HEK293 (cell line): ENCODE results near the gene POLK.

Source experiments
- CTCF ChIA-PET: fragments of 350-600 bp; formaldehyde crosslinking; extraction: SDS; loops from one replicate; lab custom pipeline; 2021; ENCODE audit warnings: antibody characterized with exemption; lab: Yijun Ruan, JAX
- POLR2A ChIA-PET: fragments of 300-600 bp; formaldehyde crosslinking; extraction: SDS; loops from one replicate; lab custom pipeline; 2020; ENCODE audit warnings: antibody characterized with exemption, inconsistent platforms; lab: Yijun Ruan, JAX
- H3K27ac ChIP-seq: fragments of 200-500 bp; sonication (Bioruptor generic); 2 replicates; pipeline ENCODE4 v1.5.1; 2014; ENCODE audit warnings: low read depth, low read length, control low read depth, inconsistent platforms; ENCODE audit errors: extremely low read depth
- H3K36me3 ChIP-seq, 2 experiments: fragments of 200-500 bp in 1 of 2; sonication (Bioruptor generic) in 1 of 2; 1 replicate in 1 of 2; 2 replicates in 1 of 2; pipeline ENCODE4 v1.5.1; 2014 to 2017; ENCODE audit warnings: inconsistent platforms in 2 of 2, low read length in 2 of 2; ENCODE audit not compliant: control insufficient read depth in 2 of 2, insufficient read depth in 1 of 2
- H3K4me1 ChIP-seq: fragments of 200-500 bp; sonication (Bioruptor generic); 2 replicates; pipeline ENCODE4 v1.5.1; 2014; ENCODE audit warnings: mild to moderate bottlenecking, low read length, inconsistent platforms; ENCODE audit not compliant: control insufficient read depth, insufficient read depth
- H3K4me3 ChIP-seq: 2 replicates; pipeline ENCODE4 v1.5.1; 2011; ENCODE audit warnings: low read depth, mild to moderate bottlenecking, control low read depth, low read length, moderate library complexity
- H3K9me3 ChIP-seq: fragments of 200-500 bp; sonication (Bioruptor generic); 2 replicates; pipeline ENCODE4 v1.5.1; 2014; ENCODE audit warnings: low read depth, low read length, inconsistent platforms; ENCODE audit not compliant: control insufficient read depth, insufficient read depth
- GFI1B ChIP-seq: fragments of 450-650 bp; formaldehyde crosslinking; IDR thresholded peaks from 2 replicates; pipeline ENCODE4 v1.5.1; 2016; ENCODE audit warnings: missing biosample characterization, missing genetic modification characterization
- KLF10 ChIP-seq: fragments of 450-650 bp; IDR thresholded peaks from 2 replicates; pipeline ENCODE4 v1.5.1; 2018; ENCODE audit warnings: missing biosample characterization, mild to moderate bottlenecking, missing genetic modification characterization
- OVOL3 ChIP-seq: fragments of 450-650 bp; formaldehyde crosslinking; IDR thresholded peaks from 2 replicates; pipeline ENCODE4 v1.5.1; 2016; ENCODE audit warnings: missing biosample characterization, missing genetic modification characterization
- PRDM1 ChIP-seq: fragments of 450-650 bp; formaldehyde crosslinking; IDR thresholded peaks from 2 replicates; pipeline ENCODE4; 2016; ENCODE audit warnings: missing biosample characterization, missing genetic modification characterization
- SCRT1 ChIP-seq: fragments of 450-650 bp; formaldehyde crosslinking; IDR thresholded peaks from 2 replicates; pipeline ENCODE4 v1.5.1; 2016; ENCODE audit warnings: missing biosample characterization, missing genetic modification characterization, borderline replicate concordance
- SP2 ChIP-seq: fragments of 450-650 bp; formaldehyde crosslinking; IDR thresholded peaks from 2 replicates; pipeline ENCODE4 v1.5.1; 2016; ENCODE audit warnings: missing biosample characterization, missing genetic modification characterization
- ZBTB21 ChIP-seq: fragments of 450-650 bp; formaldehyde crosslinking; IDR thresholded peaks from 2 replicates; pipeline ENCODE4 v1.5.1; 2017; ENCODE audit warnings: missing biosample characterization, missing genetic modification characterization
- ZBTB26 ChIP-seq: fragments of 450-650 bp; formaldehyde crosslinking; optimal IDR thresholded peaks from 2 replicates; pipeline ENCODE3; 2016; ENCODE audit warnings: missing biosample characterization, mild to moderate bottlenecking, missing genetic modification characterization
- ZBTB6 ChIP-seq: fragments of 450-650 bp; formaldehyde crosslinking; IDR thresholded peaks from 2 replicates; pipeline ENCODE4 v1.5.1; 2017; ENCODE audit warnings: missing biosample characterization, missing genetic modification characterization
- ZFHX2 ChIP-seq: fragments of 450-650 bp; formaldehyde crosslinking; conservative IDR thresholded peaks from 2 replicates; pipeline ENCODE4 v1.5.1; 2016; ENCODE audit warnings: missing biosample characterization, missing genetic modification characterization
- ZFP37 ChIP-seq: fragments of 450-650 bp; formaldehyde crosslinking; IDR thresholded peaks from 2 replicates; pipeline ENCODE4 v1.5.1; 2016; ENCODE audit warnings: missing biosample characterization, missing genetic modification characterization
- ZNF132 ChIP-seq: fragments of 450-650 bp; formaldehyde crosslinking; IDR thresholded peaks from 2 replicates; pipeline ENCODE4 v1.5.1; 2017; ENCODE audit warnings: missing biosample characterization, missing genetic modification characterization, borderline replicate concordance
- ZNF16 ChIP-seq: fragments of 450-650 bp; formaldehyde crosslinking; IDR thresholded peaks from 2 replicates; pipeline ENCODE4 v1.5.1; 2016; ENCODE audit warnings: low read depth, missing biosample characterization, missing genetic modification characterization
- ZNF175 ChIP-seq: fragments of 450-650 bp; formaldehyde crosslinking; IDR thresholded peaks from 2 replicates; pipeline ENCODE4 v1.5.1; 2016; ENCODE audit warnings: missing biosample characterization, missing genetic modification characterization
- ZNF2 ChIP-seq: fragments of 450-650 bp; formaldehyde crosslinking; IDR thresholded peaks from 2 replicates; pipeline ENCODE4 v1.5.1; 2016; ENCODE audit warnings: missing biosample characterization, missing genetic modification characterization
- ZNF280C ChIP-seq: fragments of 450-650 bp; formaldehyde crosslinking; IDR thresholded peaks from 2 replicates; pipeline ENCODE4 v1.5.1; 2016; ENCODE audit warnings: missing biosample characterization, missing genetic modification characterization
- ZNF366 ChIP-seq: fragments of 450-650 bp; formaldehyde crosslinking; conservative IDR thresholded peaks from 2 replicates; pipeline ENCODE4 v1.5.1; 2016; ENCODE audit warnings: missing biosample characterization, missing genetic modification characterization
- ZNF37A ChIP-seq: fragments of 450-650 bp; IDR thresholded peaks from 2 replicates; pipeline ENCODE4 v1.5.1; 2018; ENCODE audit warnings: missing biosample characterization, missing genetic modification characterization
- ZNF596 ChIP-seq: fragments of 450-650 bp; IDR thresholded peaks from 2 replicates; pipeline ENCODE4 v1.5.0; 2018; ENCODE audit warnings: missing biosample characterization, mild to moderate bottlenecking, missing genetic modification characterization, moderate library complexity
- ZNF639 ChIP-seq: fragments of 450-650 bp; formaldehyde crosslinking; IDR thresholded peaks from 2 replicates; pipeline ENCODE4 v1.5.1; 2016; ENCODE audit warnings: missing biosample characterization, missing genetic modification characterization
- ZNF677 ChIP-seq: fragments of 450-650 bp; IDR thresholded peaks from 2 replicates; pipeline ENCODE4 v1.5.0; 2018; ENCODE audit warnings: missing biosample characterization, mild to moderate bottlenecking, missing genetic modification characterization, moderate library complexity
- ZNF704 ChIP-seq: fragments of 450-650 bp; formaldehyde crosslinking; IDR thresholded peaks from 2 replicates; pipeline ENCODE4 v1.5.1; 2016; ENCODE audit warnings: missing biosample characterization, missing genetic modification characterization
- ZNF776 ChIP-seq: fragments of 450-650 bp; formaldehyde crosslinking; IDR thresholded peaks from 2 replicates; pipeline ENCODE4 v1.5.0; 2017; ENCODE audit warnings: missing biosample characterization, missing genetic modification characterization, borderline replicate concordance

The POLK gene

GRCh38 chr5:75612226-75612569 is 100.5 kb downstream of the POLK start:
- Histone ChIP-seq H3K27ac (no peak overlapping the region), H3K36me3 (no peaks in the 10 kb centered on the region), H3K4me1 (peaks cover 20% of the 10 kb centered on the region), H3K9me3 (no peaks in the 10 kb centered on the region), H3K4me3 (no peak overlapping the region)
- TF ChIP-seq ZBTB6 = no peak
- TF ChIP-seq ZFHX2 = 0 out of 2 replicates have a peak, but pooled peaks have one; percentile 0
- TF ChIP-seq ZFP37 (tag by site-specific recombination) = no peak
- ChIA-PET CTCF (no interaction called here), POLR2A (no interaction called here)

- H3K9me3 ChIP-seq = no peaks in the 10 kb centered on the region
- CTCF ChIA-PET = no interaction called here
- TF ChIP-seq ZNF677 (tag by site-specific recombination) = peak; percentile 38; the same call in 1 of the 2 replicates
- no peak for TF ChIP-seq SCRT1 (tag by site-specific recombination)
- TF ChIP-seq, all 188 proteins: peak for 1
- Histone ChIP-seq H3K36me3 (no peaks in the 10 kb centered on the region), H3K4me3 (no peak overlapping the region), H3K4me1 (peaks cover 24% of the 10 kb centered on the region), H3K27ac (no peak overlapping the region)
- POLR2A ChIA-PET = no interaction called here
Observed at GRCh38 chr5:75612901-75613300, 101.2 kb downstream of the POLK start.

GRCh38 chr5:75614176-75614575 is 102.5 kb downstream of the POLK start:
- no peaks in the 10 kb centered on the region for H3K9me3 ChIP-seq
- ChIA-PET POLR2A (no interaction called here), CTCF (no interaction called here)
- H3K4me3 ChIP-seq = no peak overlapping the region
- H3K27ac ChIP-seq = no peak overlapping the region
- no peak for TF ChIP-seq SCRT1 (tag by site-specific recombination)
- no peak for TF ChIP-seq OVOL3 (tag by site-specific recombination)
- TF ChIP-seq ZNF175 (tag by site-specific recombination) = no peak
- TF ChIP-seq ZNF132 = no peak
- TF ChIP-seq ZBTB26 (tag by site-specific recombination) = no peak
- TF ChIP-seq GFI1B (tag by site-specific recombination) = no peak
- TF ChIP-seq ZBTB21 = no peak
- no peak for TF ChIP-seq ZNF2 (tag by site-specific recombination)
- TF ChIP-seq ZNF37A = no peak
- no peak for TF ChIP-seq ZNF776 (tag by site-specific recombination)
- TF ChIP-seq ZNF639 = no peak
- no peak for TF ChIP-seq KLF10 (tag by site-specific recombination)
- TF ChIP-seq ZNF16 (tag by site-specific recombination) = no peak
- no peak for TF ChIP-seq SP2 (tag by site-specific recombination)
- no peak for TF ChIP-seq PRDM1 (tag by site-specific recombination)
- no peak for TF ChIP-seq ZNF280C
- no peak for TF ChIP-seq ZNF596 (tag by site-specific recombination)
- no peak for TF ChIP-seq ZNF366
- no peak for TF ChIP-seq ZNF704 (tag by site-specific recombination)
- H3K4me1 ChIP-seq = peaks cover 24% of the 10 kb centered on the region
- H3K36me3 ChIP-seq = no peaks in the 10 kb centered on the region
